PC-3 (cell line): ENCODE data around the gene UCHL5.

ENCODE experiments used
- EZH2 ChIP-seq: fragments of 300-600 bp; sonication (generic); IDR thresholded peaks from one replicate; pipeline ENCODE4 v1.6.1; 2017; ENCODE audit warnings: antibody characterized with exemption, mild to moderate bottlenecking, low read length; ENCODE audit not compliant: unreplicated experiment
- TF ChIP-seq, protein P1 (sequence below): fragments of 300-600 bp; sonication (generic); conservative IDR thresholded peaks from 2 replicates; pipeline ENCODE4 v1.5.1; 2017; ENCODE audit warnings: antibody characterized with exemption, low read depth, mild to moderate bottlenecking, low read length

- TF ChIP-seq, protein P1, sequence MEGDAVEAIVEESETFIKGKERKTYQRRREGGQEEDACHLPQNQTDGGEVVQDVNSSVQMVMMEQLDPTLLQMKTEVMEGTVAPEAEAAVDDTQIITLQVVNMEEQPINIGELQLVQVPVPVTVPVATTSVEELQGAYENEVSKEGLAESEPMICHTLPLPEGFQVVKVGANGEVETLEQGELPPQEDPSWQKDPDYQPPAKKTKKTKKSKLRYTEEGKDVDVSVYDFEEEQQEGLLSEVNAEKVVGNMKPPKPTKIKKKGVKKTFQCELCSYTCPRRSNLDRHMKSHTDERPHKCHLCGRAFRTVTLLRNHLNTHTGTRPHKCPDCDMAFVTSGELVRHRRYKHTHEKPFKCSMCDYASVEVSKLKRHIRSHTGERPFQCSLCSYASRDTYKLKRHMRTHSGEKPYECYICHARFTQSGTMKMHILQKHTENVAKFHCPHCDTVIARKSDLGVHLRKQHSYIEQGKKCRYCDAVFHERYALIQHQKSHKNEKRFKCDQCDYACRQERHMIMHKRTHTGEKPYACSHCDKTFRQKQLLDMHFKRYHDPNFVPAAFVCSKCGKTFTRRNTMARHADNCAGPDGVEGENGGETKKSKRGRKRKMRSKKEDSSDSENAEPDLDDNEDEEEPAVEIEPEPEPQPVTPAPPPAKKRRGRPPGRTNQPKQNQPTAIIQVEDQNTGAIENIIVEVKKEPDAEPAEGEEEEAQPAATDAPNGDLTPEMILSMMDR, result no peak
- TF ChIP-seq EZH2, result no peak
Measured at GRCh38 chr1:193102662-193103061, 43.5 kb upstream of the UCHL5 start.
